AG04450 (cell line): ENCODE measurements around the gene MGA. TPM values are rescaled to one million over a fixed set of nuclear protein-coding genes. Genes with fewer than 3 reads are reported as not detected.
A peak's percentile ranks its signal among the peaks of the same experiment; 100 is the strongest.

Experiments used
- CTCF ChIA-PET: fragments of 300-600, 350-600 bp; formaldehyde crosslinking; extraction: SDS; loops from one replicate; lab custom pipeline; 2022; ENCODE audit warnings: antibody characterized with exemption, inconsistent platforms; lab: Charles Lee
- POLR2A ChIA-PET: fragments of 350-600 bp; formaldehyde crosslinking; extraction: SDS; loops from one replicate; lab custom pipeline; 2021; ENCODE audit warnings: antibody characterized with exemption, inconsistent platforms; lab: Yijun Ruan, JAX
- DNase-seq: peaks from one replicate; pipeline ENCODE4 v3.0.0-alpha.2; 2011; ENCODE audit warnings: low read depth, low spot score
- H3K27ac ChIP-seq: one replicate; pipeline ENCODE4 v1.5.1; 2012; ENCODE audit warnings: low read depth, low read length, control low read depth
- H3K27me3 ChIP-seq: one replicate; pipeline ENCODE4 v1.6.0; 2012; ENCODE audit warnings: low read length; ENCODE audit not compliant: control insufficient read depth, insufficient read depth
- H3K4me3 ChIP-seq: 2 replicates; pipeline ENCODE4 v1.5.1; 2011; ENCODE audit warnings: mild to moderate bottlenecking, low read depth, low read length, control low read depth
- H3K9me3 ChIP-seq: 2 replicates; pipeline ENCODE4 v1.5.1; 2012; ENCODE audit warnings: low read length; ENCODE audit not compliant: control insufficient read depth, insufficient read depth
- polyA plus RNA-seq: library from polyadenylated mRNA; depleted of rRNA; stranded (reverse); fragments of >200 nt; gene quantifications from 2 replicates; pipeline ENCODE4 v1.2.3, GENCODE V29; 2011
- TF ChIP-seq, protein P1 (sequence below): IDR thresholded peaks from 2 replicates; pipeline ENCODE4 v1.5.1; 2011; ENCODE audit warnings: low read depth, low read length, control low read depth, inconsistent platforms

Gene MGA
- polyA plus RNA-seq, 1 experiment, result 9.7 TPM

DNA sequence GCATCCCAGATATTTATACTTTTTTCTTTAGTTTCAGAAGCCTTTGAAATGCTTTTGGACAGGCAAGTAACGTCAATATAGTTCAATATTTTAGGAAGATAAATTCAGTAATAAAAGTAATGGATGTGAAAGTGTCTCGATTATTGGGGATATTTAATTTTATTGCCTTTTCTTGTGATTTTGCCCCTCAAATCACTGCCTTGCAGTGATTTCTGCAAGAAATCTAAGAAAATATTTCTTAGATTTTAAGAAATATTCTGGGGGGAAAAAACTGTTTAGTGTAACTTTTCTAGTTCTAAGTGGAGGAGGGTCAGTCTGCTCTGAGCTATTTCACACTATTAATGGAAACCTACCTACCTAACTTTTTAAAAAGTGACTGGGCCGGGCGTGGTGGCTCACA, 33.6 kb downstream of the MGA start:
- ChIA-PET POLR2A (no interaction called here), CTCF (no interaction called here)
- Histone ChIP-seq H3K9me3 (no peaks in the 10 kb centered on the region), H3K27me3 (no peaks in the 10 kb centered on the region), H3K4me3 (no peak overlapping the region), H3K27ac (no peak overlapping the region)
- DNase-seq, result no peak
- TF ChIP-seq, protein P1, sequence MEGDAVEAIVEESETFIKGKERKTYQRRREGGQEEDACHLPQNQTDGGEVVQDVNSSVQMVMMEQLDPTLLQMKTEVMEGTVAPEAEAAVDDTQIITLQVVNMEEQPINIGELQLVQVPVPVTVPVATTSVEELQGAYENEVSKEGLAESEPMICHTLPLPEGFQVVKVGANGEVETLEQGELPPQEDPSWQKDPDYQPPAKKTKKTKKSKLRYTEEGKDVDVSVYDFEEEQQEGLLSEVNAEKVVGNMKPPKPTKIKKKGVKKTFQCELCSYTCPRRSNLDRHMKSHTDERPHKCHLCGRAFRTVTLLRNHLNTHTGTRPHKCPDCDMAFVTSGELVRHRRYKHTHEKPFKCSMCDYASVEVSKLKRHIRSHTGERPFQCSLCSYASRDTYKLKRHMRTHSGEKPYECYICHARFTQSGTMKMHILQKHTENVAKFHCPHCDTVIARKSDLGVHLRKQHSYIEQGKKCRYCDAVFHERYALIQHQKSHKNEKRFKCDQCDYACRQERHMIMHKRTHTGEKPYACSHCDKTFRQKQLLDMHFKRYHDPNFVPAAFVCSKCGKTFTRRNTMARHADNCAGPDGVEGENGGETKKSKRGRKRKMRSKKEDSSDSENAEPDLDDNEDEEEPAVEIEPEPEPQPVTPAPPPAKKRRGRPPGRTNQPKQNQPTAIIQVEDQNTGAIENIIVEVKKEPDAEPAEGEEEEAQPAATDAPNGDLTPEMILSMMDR, result no peak

DNA sequence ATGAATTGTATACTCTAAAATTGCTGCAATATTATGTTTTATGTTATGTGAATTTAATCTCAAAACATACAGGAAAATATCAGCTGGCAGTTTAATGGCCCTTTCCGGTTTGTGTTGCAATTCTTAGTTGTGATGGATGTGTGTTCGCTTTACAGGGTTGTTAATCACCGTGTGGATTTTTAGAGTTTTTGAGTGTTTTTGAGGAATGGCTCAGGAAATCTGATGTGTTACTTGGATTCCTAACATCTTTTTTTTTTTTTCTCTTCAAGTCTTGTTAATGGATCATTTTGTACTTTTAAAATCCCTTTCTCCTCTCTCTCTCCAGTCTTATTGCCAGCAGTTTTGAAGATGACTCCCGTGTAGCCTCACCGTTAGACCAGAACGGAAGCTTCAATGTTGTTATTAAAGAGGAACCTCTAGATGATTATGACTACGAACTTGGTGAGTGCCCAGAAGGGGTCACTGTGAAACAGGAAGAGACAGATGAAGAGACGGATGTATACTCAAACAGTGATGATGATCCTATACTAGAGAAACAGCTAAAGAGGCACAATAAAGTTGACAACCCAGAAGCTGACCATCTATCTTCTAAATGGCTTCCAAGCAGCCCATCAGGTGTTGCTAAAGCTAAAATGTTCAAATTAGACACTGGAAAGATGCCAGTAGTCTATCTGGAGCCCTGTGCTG, 35.7 kb downstream of the MGA start:
- H3K27me3 ChIP-seq, result no peaks in the 10 kb centered on the region
- ChIA-PET CTCF (interaction anchor here (0.7 to 1.8 kb wide), 13 partner anchors 9 to 230 kb away, joined by 3 to 7 read pairs (median 3); partner anchors contain the start of gene MAPKBP1), POLR2A (no interaction called here)
- H3K9me3 ChIP-seq, result no peaks in the 10 kb centered on the region
- TF ChIP-seq, protein P1, result peak; percentile 51
- DNase-seq, result peak; percentile 16
- H3K27ac ChIP-seq, result no peak overlapping the region
- no peak overlapping the region for H3K4me3 ChIP-seq

DNA sequence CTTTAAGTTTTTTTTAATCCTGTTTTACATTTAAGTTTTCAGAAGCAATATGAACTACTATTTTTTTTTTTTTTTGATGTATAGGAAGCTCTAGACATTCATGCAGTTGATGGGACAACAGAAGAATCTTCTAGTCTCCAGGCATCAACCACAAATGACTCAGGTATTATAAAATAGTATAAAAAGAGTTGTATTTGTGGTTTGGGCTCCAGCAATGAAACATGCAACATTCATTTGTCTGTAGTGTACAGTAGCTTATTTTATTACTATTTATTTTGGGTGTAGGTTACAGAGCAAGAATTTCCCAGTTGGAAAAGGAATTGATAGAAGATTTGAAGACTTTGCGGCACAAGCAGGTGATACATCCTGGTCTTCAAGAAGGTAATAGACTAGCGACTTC, 38.6 kb downstream of the MGA start:
- H3K27me3 ChIP-seq, result no peaks in the 10 kb centered on the region
- ChIA-PET CTCF (no interaction called here), POLR2A (no interaction called here)
- peak; percentile 7 for DNase-seq
- TF ChIP-seq, protein P1, result no peak
- H3K4me3 ChIP-seq, result no peak overlapping the region
- H3K27ac ChIP-seq, result no peak overlapping the region
- no peaks in the 10 kb centered on the region for H3K9me3 ChIP-seq

DNA sequence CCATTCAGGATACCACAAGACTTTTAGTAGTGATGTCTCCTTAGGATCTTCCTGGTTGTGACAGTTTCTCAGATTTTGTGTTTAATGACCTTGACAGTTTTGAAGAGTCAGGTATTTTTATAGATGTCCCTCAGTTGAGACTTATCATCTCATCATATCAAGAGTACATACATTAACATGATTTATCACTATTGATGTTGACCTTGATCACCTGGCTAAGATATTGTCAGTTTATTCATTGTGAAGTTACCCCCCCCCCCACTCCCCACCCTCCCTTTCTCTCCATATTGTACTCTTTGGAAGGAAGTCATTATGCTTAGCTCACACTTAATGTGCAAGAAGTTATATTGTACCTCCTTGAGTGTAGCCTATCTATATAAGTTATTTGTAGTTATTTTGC, 42.9 kb downstream of the MGA start:
- POLR2A ChIA-PET, result no interaction called here

DNA sequence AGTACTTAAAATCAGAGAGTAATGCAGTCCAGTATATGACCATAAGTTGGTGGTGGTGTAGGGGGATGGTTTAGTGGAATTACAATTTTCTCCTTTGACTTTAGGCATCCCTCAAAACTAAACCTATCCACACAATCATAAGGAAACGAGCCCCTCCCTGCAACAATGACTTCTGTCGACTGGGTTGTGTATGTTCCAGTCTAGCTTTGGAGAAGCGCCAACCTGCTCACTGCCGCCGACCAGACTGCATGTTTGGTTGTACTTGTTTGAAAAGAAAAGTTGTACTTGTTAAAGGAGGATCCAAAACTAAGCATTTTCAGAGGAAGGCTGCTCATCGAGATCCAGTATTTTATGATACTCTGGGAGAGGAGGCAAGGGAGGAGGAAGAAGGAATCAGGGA, 52.8 kb downstream of the MGA start:
- DNase-seq, result no peak
- POLR2A ChIA-PET, result interaction anchor here (0.7 kb wide), 1 partner anchor 169 kb away, joined by 4 read pairs; the partner anchor contains the start of gene RPAP1
- CTCF ChIA-PET, result interaction anchor here (1.0 to 1.6 kb wide), 2 partner anchors 99 to 247 kb away, joined by 4 to 6 read pairs; no protein-coding TSS in a partner anchor
- Histone ChIP-seq H3K4me3 (no peak overlapping the region), H3K9me3 (no peaks in the 10 kb centered on the region), H3K27ac (no peak overlapping the region), H3K27me3 (no peaks in the 10 kb centered on the region)
- TF ChIP-seq, protein P1, result no peak

More for the DNA sequence above, 42.9 kb downstream of the MGA start:
- Histone ChIP-seq H3K27me3 (no peaks in the 10 kb centered on the region), H3K4me3 (no peak overlapping the region), H3K27ac (no peak overlapping the region), H3K9me3 (no peaks in the 10 kb centered on the region)
- CTCF ChIA-PET, result no interaction called here
- no peak for DNase-seq
- TF ChIP-seq, protein P1, result no peak
